Activated CD8-positive, alpha-beta memory T cell treated with anti-CD3 and anti-CD28 coated beads, Interleukin-2, amount 50 U/mL, for 24 hours (primary cell): Measurements from ENCODE around the gene DOCK2.
"Not testable (repeated sequence)": the region's sequence is repeated elsewhere in the genome, so short reads cannot be mapped to it uniquely, and the experiment has no call there.

Experiments used
- DNase-seq: peaks from one replicate; pipeline ENCODE4 v3.0.0-alpha.2; 2020; ENCODE audit errors: extremely low read depth

The DOCK2 gene

DNA sequence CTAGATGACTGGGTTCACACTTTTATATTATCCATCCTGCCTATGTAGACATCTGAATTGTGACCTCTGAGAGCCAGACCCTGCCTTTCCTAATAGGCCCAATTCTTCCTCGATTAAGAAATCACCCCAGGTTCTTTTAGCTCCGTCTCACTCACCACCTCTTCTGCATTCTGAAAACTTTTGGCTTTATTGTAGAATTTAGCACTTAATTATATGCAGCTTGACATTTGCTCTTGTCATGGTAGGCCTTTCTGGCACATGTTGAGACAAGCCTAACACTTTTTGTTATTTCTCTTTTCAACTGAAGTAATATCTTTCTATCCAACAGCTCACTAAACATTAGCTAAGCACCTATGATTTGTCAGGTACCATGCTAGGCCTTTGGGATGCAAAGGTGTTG, 180.0 kb downstream of the DOCK2 start:
- DNase-seq: no peak

DNA sequence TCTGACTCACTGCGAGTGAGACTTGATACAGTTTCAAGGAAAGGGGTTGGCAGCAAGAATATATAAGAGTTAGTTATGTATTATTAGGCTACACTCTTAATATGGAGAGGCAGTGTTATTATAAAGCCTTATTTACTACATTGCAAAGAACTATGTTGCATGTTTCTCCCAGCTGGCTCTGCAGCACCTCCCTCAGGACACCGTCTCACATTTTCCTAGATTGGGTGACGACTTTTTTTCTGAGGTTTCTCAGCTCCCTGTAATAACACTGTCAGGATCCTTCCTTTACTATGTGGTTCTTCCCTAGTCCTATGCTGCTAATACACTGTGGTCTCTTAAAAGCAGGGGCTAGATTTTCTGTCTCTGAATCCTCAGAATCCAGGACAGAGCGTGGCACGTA, 189.5 kb downstream of the DOCK2 start:
- DNase-seq: no peak

DNA sequence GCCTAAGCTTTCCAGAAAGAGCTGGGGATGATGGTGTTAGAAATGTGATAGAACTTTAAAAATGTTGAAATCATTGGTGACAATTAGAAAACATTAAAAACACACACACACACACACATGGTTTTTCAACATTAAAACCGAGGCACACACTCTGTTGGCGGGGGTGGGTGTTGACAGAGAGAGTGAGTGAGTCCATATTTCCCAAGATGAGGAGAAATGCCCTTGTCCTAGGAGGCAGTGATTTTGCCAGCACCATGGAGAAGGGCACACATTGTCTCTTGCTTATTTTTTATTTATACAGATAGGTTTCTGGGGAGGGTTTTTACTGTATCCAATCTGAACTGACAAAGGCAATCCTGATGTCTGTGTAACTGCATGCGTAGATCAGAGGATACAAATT, 190.7 kb downstream of the DOCK2 start:
- DNase-seq: no peak

DNA sequence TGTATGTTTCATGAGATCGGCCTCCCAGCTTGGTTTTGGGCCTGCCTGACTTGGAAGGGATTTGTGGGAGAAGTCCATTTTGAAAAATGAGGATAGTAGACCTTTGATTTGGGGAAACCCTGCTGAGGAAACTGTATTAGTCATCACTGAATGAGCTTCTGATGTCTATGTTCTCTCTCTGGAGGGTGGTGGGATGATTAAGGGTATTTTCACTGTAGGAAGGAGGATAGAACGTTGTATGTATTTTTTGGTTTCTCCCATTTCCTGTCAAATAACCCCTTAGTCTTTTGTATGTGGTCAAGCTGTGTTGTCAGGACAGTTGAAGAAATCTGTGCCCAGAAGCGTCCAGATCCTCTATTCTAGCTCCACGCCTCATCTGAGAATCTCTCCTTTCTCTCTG, 191.3 kb downstream of the DOCK2 start:
- DNase-seq: no peak

DNA sequence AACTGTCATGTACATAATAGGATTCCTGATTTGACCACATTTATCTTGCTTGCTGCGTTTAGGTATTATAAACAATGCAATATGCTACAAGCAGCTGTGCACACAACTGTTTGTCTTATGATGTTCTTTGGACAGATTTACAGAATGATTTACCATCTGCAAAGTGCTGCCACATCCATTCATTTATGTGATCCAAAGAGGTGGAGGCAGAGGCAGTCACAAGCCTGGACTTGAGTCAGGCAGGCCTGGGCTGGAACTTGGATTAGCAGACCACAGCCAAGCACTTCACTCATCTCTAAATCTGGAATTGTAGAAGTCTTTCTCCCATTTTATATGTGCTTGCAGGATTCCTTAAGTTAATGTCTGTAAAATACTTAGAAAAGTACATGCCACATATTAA, 194.3 kb downstream of the DOCK2 start:
- no peak for DNase-seq

DNA sequence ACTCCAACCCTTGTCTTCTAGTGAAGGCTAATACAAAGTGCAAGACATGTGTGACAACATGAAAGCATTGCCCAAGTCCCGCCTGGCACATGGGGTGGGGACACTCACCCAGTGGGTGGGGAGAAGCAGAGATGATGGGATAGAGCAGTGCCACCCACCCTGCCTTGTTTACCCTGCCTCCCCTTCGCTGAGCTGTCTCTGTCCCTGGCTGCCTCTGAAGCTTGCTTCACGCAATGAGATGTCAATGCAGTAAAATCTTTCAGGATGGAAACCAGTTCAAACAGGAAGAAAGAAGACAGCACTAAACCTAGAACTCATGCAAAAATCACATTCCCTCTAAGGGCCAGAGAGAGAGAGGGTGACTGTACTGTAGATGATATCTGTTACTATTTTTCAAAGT, 195.2 kb downstream of the DOCK2 start:
- DNase-seq: no peak

DNA sequence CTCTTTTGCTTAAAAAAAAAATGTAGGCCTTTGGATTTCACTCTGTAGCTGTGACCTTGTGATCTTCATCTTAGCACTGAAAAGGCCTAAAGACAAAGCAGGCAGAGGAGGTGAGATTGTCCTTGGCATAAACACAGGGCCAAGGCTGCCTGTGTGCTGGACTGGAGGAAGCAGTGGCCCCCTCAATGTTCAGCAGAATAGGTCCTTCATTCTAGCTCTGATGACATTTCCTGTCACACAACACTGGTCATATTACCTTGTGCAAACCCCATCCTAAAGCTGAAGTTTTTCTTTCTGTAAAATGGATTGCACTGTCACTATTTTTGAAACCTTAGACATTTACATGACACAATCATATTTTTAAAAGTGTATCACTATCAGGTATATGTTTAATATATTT, 195.8 kb downstream of the DOCK2 start:
- no peak for DNase-seq

DNA sequence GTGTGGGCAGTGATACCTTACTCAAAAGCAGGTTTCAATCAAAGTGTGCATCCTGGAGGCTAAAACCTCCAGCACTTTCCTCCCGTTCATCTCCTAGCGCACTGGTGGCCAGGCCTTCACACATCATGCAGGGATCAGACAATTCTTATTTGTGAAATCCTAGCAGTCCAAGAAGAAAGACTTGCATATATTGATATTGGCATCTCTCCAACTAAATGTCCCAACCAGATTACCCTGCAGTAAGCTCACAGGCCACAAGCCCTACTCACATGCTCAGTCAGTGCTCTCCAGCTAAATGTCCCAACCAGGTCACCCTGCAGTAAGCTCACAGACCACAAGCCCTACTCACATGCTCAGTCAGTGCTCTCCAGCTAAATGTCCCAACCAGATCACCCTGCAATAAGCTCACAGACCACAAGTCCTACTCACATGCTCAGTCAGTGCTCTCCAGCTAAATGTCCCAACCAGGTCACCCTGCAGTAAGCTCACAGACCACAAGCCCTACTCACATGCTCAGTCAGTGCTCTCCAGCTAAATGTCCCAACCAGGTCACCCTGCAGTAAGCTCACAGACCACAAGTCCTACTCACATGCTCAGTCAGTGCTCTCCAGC, 196.7 kb downstream of the DOCK2 start:
- not testable (repeated sequence) for DNase-seq

DNA sequence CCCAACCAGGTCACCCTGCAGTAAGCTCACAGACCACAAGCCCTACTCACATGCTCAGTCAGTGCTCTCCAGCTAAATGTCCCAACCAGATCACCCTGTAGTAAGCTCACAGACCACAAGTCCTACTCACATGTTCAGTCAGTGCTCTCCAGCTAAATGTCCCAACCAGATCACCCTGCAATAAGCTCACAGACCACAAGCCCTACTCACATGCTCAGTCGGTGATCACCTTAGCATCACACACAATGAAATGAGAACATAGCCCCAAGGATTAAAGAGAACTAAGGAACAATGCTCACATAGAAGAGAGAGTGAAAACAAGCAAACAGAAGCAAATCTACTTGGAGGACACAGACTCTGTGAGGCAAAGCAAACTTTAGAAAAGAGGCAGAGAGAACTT, 197.5 kb downstream of the DOCK2 start:
- not testable (repeated sequence) for DNase-seq

DNA sequence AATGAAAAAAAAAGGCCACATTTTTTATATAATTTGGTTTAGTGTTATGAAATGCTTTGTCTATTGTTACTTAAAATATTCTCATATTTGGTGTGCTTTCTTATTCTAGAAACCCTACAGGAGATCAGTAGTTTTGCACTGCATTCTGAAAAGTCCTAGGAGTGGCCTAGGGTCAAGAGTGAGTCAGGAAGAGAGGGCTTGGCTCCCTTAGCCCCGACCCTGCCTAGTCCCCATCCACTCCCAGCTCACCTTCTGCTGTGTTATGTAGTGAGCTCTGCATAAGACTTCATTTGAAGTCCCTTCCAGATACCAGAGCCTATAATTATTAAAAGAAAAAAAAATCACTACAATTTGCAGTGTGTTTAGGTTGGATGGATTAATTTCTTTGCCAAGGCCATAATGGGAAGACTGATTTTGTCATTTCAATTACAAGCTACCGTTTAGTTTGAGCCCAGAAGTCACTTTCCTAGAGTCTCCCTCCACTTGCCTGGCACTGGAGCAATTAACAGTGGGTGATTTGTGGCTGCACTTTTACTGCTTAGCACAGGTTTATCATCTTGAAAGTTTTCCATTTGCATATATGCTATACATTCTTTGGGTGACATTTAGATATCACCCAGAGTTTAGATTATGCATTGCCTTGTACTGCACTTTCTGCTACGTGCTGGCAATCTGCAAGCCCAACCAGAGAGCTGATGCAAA, 199.9 kb downstream of the DOCK2 start:
- no peak for DNase-seq

DNA sequence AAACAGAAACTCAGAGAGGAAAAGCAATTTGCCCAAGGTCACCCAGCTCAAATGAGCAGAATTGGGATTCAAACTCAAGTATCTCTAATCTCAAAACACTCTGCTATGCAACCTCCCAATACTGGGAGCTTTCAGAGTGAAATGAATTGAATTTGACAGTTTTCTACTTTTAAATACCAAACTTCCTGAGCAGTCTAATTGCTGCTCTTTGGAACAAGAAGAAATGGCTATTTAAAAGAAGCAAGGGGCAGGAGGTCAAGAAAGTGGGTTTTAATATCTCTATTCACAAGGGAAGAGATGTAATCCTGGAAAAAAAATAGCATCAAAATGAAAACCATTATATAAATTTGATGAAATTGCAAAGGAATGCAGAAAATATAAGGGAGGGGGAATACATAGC, 200.6 kb downstream of the DOCK2 start:
- DNase-seq: no peak

DNA sequence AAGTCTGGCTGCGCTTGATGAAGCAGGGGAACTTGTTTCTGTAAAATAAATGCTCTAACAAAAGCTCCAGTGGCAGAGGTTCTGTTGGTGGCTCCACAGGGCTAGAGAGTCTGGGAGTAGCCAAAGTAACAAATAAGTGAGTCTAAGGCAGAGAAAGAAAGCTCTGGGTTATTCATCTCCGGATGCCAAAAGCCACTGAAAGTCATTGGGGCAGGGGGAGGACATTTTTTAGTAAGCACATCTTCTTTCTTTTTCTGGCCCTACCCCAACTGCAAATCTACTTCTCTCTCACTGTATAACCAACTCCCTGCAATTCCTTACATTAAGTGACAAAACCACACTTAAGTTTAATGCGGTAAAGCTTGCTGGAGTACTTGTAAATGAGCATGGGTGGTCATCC, 201.6 kb downstream of the DOCK2 start:
- no peak for DNase-seq

DNA sequence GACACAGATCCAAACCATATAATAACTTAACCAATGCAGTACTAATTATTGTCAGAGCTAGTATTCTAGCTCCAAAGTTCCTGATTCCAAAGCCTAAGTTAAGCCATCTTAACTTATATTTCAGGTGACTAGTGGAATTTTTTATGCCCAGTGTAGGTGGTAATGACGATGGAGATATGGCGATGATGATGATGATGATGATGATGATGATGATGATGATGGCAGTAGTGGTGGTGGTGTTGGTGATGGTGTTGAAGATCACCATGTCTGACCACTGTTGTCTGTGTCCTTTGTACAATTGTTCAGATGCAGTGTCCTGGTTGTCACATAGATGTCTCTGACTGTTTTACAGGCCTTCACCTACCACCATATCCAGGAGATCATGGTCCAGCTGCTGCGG, 203.3 kb downstream of the DOCK2 start:
- DNase-seq: no peak

DNA sequence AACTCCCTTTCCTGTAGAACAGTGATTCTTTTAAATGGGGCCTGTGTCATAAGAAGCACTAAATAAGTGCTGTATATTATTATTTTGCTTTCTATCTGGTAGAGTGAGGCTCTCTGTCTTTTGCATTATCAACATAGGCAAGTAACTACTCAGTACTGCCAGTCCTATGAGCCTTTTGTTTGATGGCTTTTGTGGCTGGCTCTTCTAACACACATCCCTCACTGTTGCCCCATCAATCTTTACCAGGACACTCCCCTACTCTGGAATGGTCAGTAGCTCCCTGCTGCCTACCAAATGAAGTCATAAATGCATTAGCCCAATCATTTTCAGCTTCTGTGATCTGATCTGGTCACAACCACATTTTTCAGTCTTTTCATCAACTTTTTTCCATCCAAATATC, 205.6 kb downstream of the DOCK2 start:
- no peak for DNase-seq

DNA sequence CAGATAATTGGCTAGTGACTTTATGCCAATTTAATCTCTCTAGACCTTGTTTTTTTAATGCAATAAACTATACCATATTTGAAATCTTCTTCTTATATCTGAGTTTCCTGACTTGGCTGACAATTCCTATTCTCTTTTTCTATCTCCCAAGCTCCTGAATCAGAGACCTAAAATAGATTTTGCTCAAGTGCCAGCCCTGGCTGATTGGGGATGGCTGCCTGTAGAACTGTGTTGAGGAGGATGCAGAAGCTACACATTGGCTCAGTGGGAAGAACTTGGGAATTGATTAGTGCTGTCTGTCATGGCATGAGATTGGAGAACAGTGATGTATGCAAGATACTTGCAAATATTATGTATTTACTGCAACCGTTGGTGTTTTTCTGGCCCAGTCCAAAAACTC, 210.4 kb downstream of the DOCK2 start:
- no peak for DNase-seq

DNA sequence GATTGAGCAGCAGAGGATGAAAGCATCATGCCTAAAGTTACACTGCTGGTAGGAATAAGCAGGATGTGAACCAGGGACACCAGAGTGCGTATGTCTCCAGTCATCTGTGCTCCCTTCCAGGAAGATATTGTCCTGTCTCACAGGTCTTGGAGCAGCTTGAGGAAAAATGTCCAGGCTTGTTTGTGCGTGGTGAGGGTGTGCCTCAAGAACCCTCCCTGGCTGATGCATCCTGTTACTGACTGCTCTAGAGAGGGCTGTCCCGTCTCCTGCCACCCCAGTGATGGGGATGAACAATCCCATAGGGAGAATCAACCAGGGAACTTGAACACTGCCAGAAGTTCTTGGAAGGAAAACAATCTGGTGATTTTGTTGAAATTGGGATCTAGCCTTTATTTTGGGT, 211.2 kb downstream of the DOCK2 start:
- no peak for DNase-seq

DNA sequence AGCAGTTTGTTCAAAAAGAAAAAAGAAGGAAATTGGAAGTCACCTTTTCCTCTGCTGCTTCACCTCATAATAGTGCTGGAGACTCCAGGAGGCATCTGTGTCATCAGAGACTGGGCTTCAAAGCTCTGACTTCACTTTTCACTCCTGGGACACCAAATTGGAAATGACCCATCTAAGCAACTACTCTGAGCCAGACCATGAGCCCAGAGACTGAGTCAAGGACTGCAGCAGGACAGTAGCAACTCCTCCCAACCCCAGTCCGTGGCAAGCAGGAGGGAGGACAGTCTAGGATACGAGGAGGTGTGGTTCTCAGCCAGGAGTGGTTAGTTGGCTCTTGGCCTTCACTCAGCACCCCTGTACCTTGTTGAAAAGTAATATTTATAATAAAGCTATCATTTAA, 211.7 kb downstream of the DOCK2 start:
- DNase-seq: no peak

DNA sequence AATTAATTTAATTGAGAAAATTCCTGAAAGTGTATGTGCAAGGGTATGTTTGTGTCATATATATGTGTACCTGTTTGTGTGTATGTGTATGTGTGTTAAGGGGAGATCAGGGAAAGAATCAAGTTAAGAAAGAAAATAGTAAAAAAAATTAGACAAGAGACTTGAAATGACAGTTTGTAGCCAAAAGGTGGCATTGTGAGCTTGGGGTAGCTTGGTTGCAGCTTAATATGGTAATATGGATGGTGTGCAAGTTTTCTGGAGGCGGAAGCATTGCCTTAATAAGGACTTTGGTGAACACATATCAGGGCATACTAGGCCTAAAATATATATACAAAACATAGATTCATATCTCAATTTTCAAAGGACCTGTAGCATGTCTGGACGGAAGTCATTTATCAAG, 213.3 kb downstream of the DOCK2 start:
- DNase-seq: no peak

DNA sequence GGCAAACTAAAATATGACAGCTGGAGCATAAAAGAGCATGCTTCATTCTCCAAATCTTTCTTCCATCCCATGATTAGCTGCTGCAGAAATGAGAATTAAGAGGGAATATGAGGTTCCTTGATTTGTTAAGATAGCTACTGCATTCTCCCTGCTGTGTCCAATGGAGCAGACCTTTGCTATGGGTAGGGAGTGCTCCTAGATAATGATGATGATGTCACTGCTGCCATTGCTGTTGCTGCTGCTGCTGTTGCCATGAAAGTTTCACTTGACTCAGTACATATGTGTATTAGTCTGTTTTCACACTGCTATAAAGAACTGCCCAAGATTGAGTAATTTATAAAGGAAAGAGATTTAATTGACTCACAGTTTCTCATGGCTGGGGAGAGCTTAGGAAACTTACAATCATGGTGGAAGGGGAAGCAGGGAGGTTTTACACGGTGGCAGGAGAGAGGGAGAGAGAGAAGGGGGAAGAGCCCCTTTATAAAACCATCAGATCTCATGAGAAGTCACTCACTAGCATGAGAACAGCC, 214.3 kb downstream of the DOCK2 start:
- no peak for DNase-seq

DNA sequence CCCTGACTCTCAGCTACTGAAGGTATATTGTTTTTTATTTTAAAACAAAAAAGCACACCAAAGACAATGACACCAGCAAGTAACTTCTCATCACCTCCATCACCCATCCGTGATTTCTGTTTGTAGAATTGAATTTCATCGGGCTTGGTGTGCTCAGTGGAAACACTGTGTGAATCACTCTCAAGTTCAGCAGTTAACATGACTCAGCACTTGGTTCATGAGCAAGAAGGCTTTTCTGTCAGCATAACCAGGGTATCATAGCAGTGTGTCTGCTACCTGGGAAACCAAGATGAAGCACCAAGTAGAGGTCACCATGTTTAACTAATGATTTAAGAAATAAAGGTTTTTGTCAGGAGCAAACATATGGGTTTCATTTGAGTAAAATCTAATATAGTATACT, 219.5 kb downstream of the DOCK2 start:
- no peak for DNase-seq

DNA sequence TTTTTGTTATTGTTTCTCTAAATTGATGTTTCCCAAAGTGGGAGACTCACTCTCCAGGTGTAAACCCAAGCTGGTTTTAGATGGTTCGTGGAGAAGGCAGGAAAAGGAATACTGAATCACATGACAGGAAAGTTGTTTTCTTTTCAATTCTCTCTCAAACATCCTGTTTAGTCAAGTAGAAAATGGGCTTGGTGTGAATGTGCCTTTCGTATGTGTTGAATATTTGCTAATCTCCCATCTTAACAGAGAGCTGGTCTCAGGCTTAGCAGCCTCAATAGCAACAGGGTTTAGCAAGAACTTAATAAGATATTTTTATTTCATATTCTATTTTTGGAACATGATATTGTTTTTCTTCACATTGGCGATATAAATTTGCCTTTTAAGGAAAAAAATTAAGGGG, 223.5 kb downstream of the DOCK2 start:
- DNase-seq: no peak

DNA sequence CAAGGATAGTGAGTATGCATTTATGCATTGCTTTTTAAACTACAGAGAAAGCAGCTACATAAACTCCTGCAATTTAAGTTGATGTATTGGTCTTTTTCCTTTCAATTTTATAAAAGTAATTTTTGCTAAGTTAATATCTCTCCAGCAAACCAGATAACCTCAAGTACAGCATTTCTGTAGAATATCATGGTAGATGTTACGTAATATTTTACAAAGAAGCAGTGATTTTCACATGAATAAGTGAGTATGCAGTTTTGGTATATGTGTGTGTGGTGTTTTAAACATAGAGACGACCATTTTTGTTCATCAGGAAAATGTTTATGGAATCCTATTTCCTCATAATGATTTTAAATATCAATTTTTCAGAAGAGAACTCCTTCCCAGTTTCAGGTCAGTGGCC, 224.4 kb downstream of the DOCK2 start:
- no peak for DNase-seq

DNA sequence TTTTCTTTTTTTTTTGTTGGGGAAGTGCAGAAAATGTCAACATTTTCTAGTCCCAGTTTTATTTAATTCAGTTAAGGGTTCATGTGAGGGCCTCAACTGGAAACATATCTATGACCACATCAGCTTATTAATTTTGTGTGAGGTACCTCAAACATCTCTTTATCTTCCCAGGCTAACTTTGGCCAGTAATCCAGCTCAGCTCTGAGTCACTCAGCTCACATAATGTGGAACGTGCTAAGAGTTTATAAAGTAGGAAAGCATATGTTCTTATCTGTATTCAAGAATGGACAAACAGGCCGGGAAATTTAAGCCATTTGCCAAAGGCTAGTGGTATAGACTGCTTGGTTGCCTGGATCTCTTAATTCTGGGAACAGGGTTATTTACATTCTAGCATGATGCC, 224.9 kb downstream of the DOCK2 start:
- no peak for DNase-seq

DNA sequence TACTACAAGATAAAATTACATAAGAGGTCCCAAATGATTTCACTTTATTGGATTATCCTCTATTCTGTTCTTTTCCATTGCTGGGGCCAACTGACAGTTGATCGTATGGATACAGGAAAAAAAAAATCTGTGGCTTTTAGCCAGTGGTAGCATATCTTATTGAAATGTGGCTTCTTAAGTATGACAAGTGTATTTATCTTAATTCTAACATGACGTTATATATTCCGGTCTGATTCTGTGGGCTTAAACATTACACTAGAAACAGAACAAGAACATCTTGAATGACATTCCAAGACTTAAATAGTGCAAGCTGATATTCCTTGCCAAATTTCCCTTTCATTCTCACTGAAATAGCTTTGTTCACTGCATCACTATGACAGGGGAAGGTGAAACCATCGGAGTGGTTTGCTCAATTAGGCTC, 225.3 kb downstream of the DOCK2 start:
- no peak for DNase-seq
